GM12875 (cell line): ENCODE measurements around the gene PRIM1.
"Not testable (repeated sequence)": the region's sequence is repeated elsewhere in the genome, so short reads cannot be mapped to it uniquely, and the experiment has no call there.

Experiments used
- H3K4me3 ChIP-seq: one replicate; pipeline ENCODE4 v1.5.1; 2011; ENCODE audit warnings: low read depth, low read length, control low read depth
- CTCF ChIP-seq: IDR thresholded peaks from 2 replicates; pipeline ENCODE4 v1.5.1; 2011; ENCODE audit warnings: low read depth, mild to moderate bottlenecking, control low read depth, inconsistent platforms, low read length, moderate library complexity, borderline replicate concordance; ENCODE audit not compliant: insufficient read depth

PRIM1 gene

GRCh38 chr12:56759263-56759908 lies 7.3 kb upstream of the PRIM1 start:
- no peak for TF ChIP-seq CTCF
- H3K4me3 ChIP-seq: no peak overlapping the region

- TF ChIP-seq CTCF: no peak
- no peak overlapping the region for H3K4me3 ChIP-seq
Observed at GRCh38 chr12:56758728-56759262, 6.7 kb upstream of the PRIM1 start.

GRCh38 chr12:56757971-56758370 lies 5.8 kb upstream of the PRIM1 start:
- H3K4me3 ChIP-seq: not testable (repeated sequence)

- H3K4me3 ChIP-seq: no peak overlapping the region
- TF ChIP-seq CTCF: no peak
Observed at GRCh38 chr12:56753566-56753965, 1.4 kb upstream of the PRIM1 start.

GRCh38 chr12:56750596-56750995 lies 1.5 kb downstream of the PRIM1 start:
- H3K4me3 ChIP-seq: not testable (repeated sequence)

GRCh38 chr12:56749853-56750252 lies 2.3 kb downstream of the PRIM1 start:
- no peak overlapping the region for H3K4me3 ChIP-seq
- no peak for TF ChIP-seq CTCF

- H3K4me3 ChIP-seq: no peak overlapping the region
- no peak for TF ChIP-seq CTCF
Observed at GRCh38 chr12:56749359-56749758, 2.8 kb downstream of the PRIM1 start.

- no peak for TF ChIP-seq CTCF
- H3K4me3 ChIP-seq: no peak overlapping the region
Observed at GRCh38 chr12:56728139-56728861, 23.8 kb downstream of the PRIM1 start.

GRCh38 chr12:56726196-56726675 lies 25.9 kb downstream of the PRIM1 start:
- not testable (repeated sequence) for H3K4me3 ChIP-seq
